Hepatocyte (in vitro differentiated cells): ENCODE data around the gene PGAM4. TPM values are rescaled to one million over a fixed set of nuclear protein-coding genes. Genes with fewer than 3 reads are reported as not detected.

Experiments
- DNase-seq: peaks from one replicate; pipeline ENCODE4 v3.0.0-alpha.2; 2016; ENCODE audit warnings: low spot score
- H2AFZ ChIP-seq: fragments of 200-600 bp; sonication (generic); 2 replicates; pipeline ENCODE4 v1.6.0; 2016; ENCODE audit warnings: antibody characterized with exemption, mild to moderate bottlenecking
- H3K27ac ChIP-seq: fragments of 200-600 bp; sonication (generic); 2 replicates; pipeline ENCODE4 v1.5.1; 2016; ENCODE audit warnings: mild to moderate bottlenecking
- H3K27me3 ChIP-seq: fragments of 200-600 bp; sonication (generic); 2 replicates; pipeline ENCODE4 v1.6.1; 2016
- H3K36me3 ChIP-seq: fragments of 200-600 bp; sonication (generic); replicated peaks from 2 replicates; pipeline ENCODE4 v1.5.1; 2016; ENCODE audit warnings: low read depth; ENCODE audit not compliant: insufficient read depth
- H3K4me1 ChIP-seq: fragments of 200-600 bp; sonication (generic); 2 replicates; pipeline ENCODE4 v1.5.1; 2016; ENCODE audit warnings: mild to moderate bottlenecking, moderate library complexity; ENCODE audit not compliant: insufficient read depth
- H3K4me2 ChIP-seq: fragments of 200-600 bp; sonication (generic); 2 replicates; pipeline ENCODE4 v1.6.0; 2016
- H3K4me3 ChIP-seq: fragments of 200-600 bp; sonication (generic); 2 replicates; pipeline ENCODE4 v1.5.1; 2016; ENCODE audit warnings: mild to moderate bottlenecking
- H3K79me2 ChIP-seq: fragments of 200-600 bp; sonication (generic); 2 replicates; pipeline ENCODE4 v1.6.0; 2017; ENCODE audit warnings: mild to moderate bottlenecking
- H3K9me2 ChIP-seq: fragments of 200-600 bp; sonication (generic); replicated peaks from 2 replicates; pipeline ENCODE4 v1.6.0; 2017; ENCODE audit warnings: mild to moderate bottlenecking; ENCODE audit not compliant: insufficient read depth
- H3K9me3 ChIP-seq: fragments of 200-600 bp; sonication (generic); 2 replicates; pipeline ENCODE4 v1.5.1; 2016; ENCODE audit warnings: low read depth, mild to moderate bottlenecking
- H4K20me1 ChIP-seq: fragments of 200-600 bp; sonication (generic); 2 replicates; pipeline ENCODE4 v1.6.0; 2016; ENCODE audit warnings: mild to moderate bottlenecking; ENCODE audit not compliant: insufficient read depth, poor library complexity, severe bottlenecking
- CTCF ChIP-seq: fragments of 200-600 bp; sonication (generic); IDR thresholded peaks from 2 replicates; pipeline ENCODE4 v1.5.1; 2016; ENCODE audit warnings: antibody characterized with exemption, mild to moderate bottlenecking; ENCODE audit not compliant: poor library complexity
- EZH2 ChIP-seq: fragments of 200-600 bp; sonication (generic); IDR thresholded peaks from 2 replicates; pipeline ENCODE4 v1.6.1; 2016; ENCODE audit warnings: antibody characterized with exemption, mild to moderate bottlenecking, borderline replicate concordance
- EZH2phosphoT487 ChIP-seq: fragments of 200-600 bp; sonication (generic); IDR thresholded peaks from one replicate; pipeline ENCODE4 v1.6.1; 2018; ENCODE audit warnings: antibody characterized with exemption, mild to moderate bottlenecking, low read depth, moderate library complexity; ENCODE audit not compliant: unreplicated experiment, severe bottlenecking
- WGBS: methylation state at CpG from one replicate; pipeline ENCODE4 v1.1.6; 2016; ENCODE audit warnings: low lambda C conversion rate; ENCODE audit errors: missing lambda C conversion rate; 5-methylcytosine and 5-hydroxymethylcytosine counted together
- polyA plus RNA-seq: library from polyadenylated mRNA; unstranded; fragments of >200 nt; fragmentation: Nextera tagmentation; extraction: Ambion mirVana; gene quantifications from 2 replicates; pipeline ENCODE4 v1.2.1, GENCODE V29; 2016
- total RNA-seq: library from RNA; depleted of rRNA; stranded (reverse); fragments of >200 nt; gene quantifications from 2 replicates; pipeline ENCODE4 v1.2.3, GENCODE V29; 2014

Gene PGAM4
- total and polyA plus RNA-seq, 2 experiments from 2014 or later = not detected

GRCh38 chrX:77977095-77977494, 7.7 kb upstream of the PGAM4 start:
- Histone ChIP-seq H3K79me2 (no peaks in the 10 kb centered on the region), H3K27me3 (no peaks in the 10 kb centered on the region), H3K36me3 (no peaks in the 10 kb centered on the region), H3K4me2 (no peak overlapping the region), H4K20me1 (no peaks in the 10 kb centered on the region), H2AFZ (no peak overlapping the region), H3K4me1 (no peaks in the 10 kb centered on the region), H3K9me2 (no peaks in the 10 kb centered on the region), H3K27ac (no peak overlapping the region), H3K9me3 (no peaks in the 10 kb centered on the region), H3K4me3 (no peak overlapping the region)
- TF ChIP-seq EZH2 (no peak), CTCF (no peak), EZH2phosphoT487 (no peak)
- no peak for DNase-seq

- no peaks in the 10 kb centered on the region for H3K36me3 ChIP-seq
- H3K27ac ChIP-seq = peak overlapping the region; percentile 2
- H4K20me1 ChIP-seq = no peaks in the 10 kb centered on the region
- no peak for TF ChIP-seq CTCF
- H3K27me3 ChIP-seq = no peaks in the 10 kb centered on the region
- no peak overlapping the region for H3K4me3 ChIP-seq
- no peaks in the 10 kb centered on the region for H3K4me1 ChIP-seq
- H3K79me2 ChIP-seq = no peaks in the 10 kb centered on the region
- H2AFZ ChIP-seq = no peak overlapping the region
- 59% methylated on average over 2 of the region's 2 CpGs for WGBS
- H3K9me3 ChIP-seq = no peaks in the 10 kb centered on the region
- no peak for DNase-seq
- H3K4me2 ChIP-seq = no peak overlapping the region
- no peaks in the 10 kb centered on the region for H3K9me2 ChIP-seq
Observed at GRCh38 chrX:77975755-77976154, 6.3 kb upstream of the PGAM4 start.

GRCh38 chrX:77967631-77968030, 1.8 kb downstream of the PGAM4 start:
- Histone ChIP-seq H3K9me2 (no peaks in the 10 kb centered on the region), H3K4me3 (no peak overlapping the region), H3K27me3 (no peaks in the 10 kb centered on the region), H4K20me1 (no peaks in the 10 kb centered on the region), H3K4me1 (no peaks in the 10 kb centered on the region), H3K9me3 (no peaks in the 10 kb centered on the region), H3K4me2 (no peak overlapping the region), H2AFZ (no peak overlapping the region), H3K79me2 (no peaks in the 10 kb centered on the region), H3K36me3 (no peaks in the 10 kb centered on the region), H3K27ac (no peak overlapping the region)
- 66% methylated on average over 1 of the region's 1 CpG for WGBS
- DNase-seq = no peak
- TF ChIP-seq CTCF = no peak
- TF ChIP-seq EZH2phosphoT487 = no peak
- no peak for TF ChIP-seq EZH2

GRCh38 chrX:77966361-77966760, 3.1 kb downstream of the PGAM4 start:
- Histone ChIP-seq H3K27ac (no peak overlapping the region), H3K79me2 (no peaks in the 10 kb centered on the region), H3K9me2 (no peaks in the 10 kb centered on the region), H3K27me3 (no peaks in the 10 kb centered on the region), H3K9me3 (no peaks in the 10 kb centered on the region), H3K36me3 (no peaks in the 10 kb centered on the region), H3K4me2 (no peak overlapping the region), H4K20me1 (no peaks in the 10 kb centered on the region), H3K4me3 (no peak overlapping the region), H2AFZ (no peak overlapping the region), H3K4me1 (no peaks in the 10 kb centered on the region)
- DNase-seq = no peak
- WGBS = 76% methylated on average over 3 of the region's 3 CpGs
- TF ChIP-seq CTCF (no peak), EZH2 (no peak), EZH2phosphoT487 (no peak)
